GM21619 (cell line): ENCODE data around the gene CELA2A.
"Not testable (repeated sequence)": the region's sequence is repeated elsewhere in the genome, so short reads cannot be mapped to it uniquely, and the experiment has no call there.

Experiments
- ATAC-seq: cut with Tn5 transposase; IDR thresholded peaks from one replicate; pipeline ENCODE4 v1.9.1; 2021; ENCODE audit not compliant: unreplicated experiment

Gene CELA2A

GRCh38 chr1:15466955-15467625, 10.6 kb downstream of the CELA2A start:
- not testable (repeated sequence) for ATAC-seq

GRCh38 chr1:15468145-15468544, 11.6 kb downstream of the CELA2A start:
- no peak for ATAC-seq

- ATAC-seq, result no peak
Measured at GRCh38 chr1:15469361-15469760, 12.8 kb downstream of the CELA2A start.

- not testable (repeated sequence) for ATAC-seq
Measured at GRCh38 chr1:15469821-15470448, 13.4 kb downstream of the CELA2A start.

- ATAC-seq, result not testable (repeated sequence)
Measured at GRCh38 chr1:15471067-15471466, 14.5 kb downstream of the CELA2A start.

- ATAC-seq, result not testable (repeated sequence)
Measured at GRCh38 chr1:15471723-15472122, 15.2 kb downstream of the CELA2A start.

- ATAC-seq, result no peak
Measured at GRCh38 chr1:15472587-15472986, 16.1 kb downstream of the CELA2A start.

- ATAC-seq, result no peak
Measured at GRCh38 chr1:15475752-15476314, 19.3 kb downstream of the CELA2A start, which contains the start of gene CELA2B. Gene CELA2B, plus strand, starts transcription at chr1:15476104. Its CDS starts 22 bp downstream, at chr1:15476126.

GRCh38 chr1:15476927-15477326, 20.4 kb downstream of the CELA2A start:
- ATAC-seq, result no peak

- ATAC-seq, result no peak
Measured at GRCh38 chr1:15477646-15478212, 21.2 kb downstream of the CELA2A start.

GRCh38 chr1:15479654-15480347, 23.3 kb downstream of the CELA2A start:
- ATAC-seq, result no peak

GRCh38 chr1:15482455-15482854, 25.9 kb downstream of the CELA2A start:
- not testable (repeated sequence) for ATAC-seq

- not testable (repeated sequence) for ATAC-seq
Measured at GRCh38 chr1:15482983-15483543, 26.5 kb downstream of the CELA2A start.

GRCh38 chr1:15483971-15484370, 27.4 kb downstream of the CELA2A start:
- ATAC-seq, result no peak

- not testable (repeated sequence) for ATAC-seq
Measured at GRCh38 chr1:15484443-15484842, 27.9 kb downstream of the CELA2A start.

GRCh38 chr1:15485636-15486035, 29.1 kb downstream of the CELA2A start:
- ATAC-seq, result no peak

GRCh38 chr1:15486844-15487610, 30.5 kb downstream of the CELA2A start:
- ATAC-seq, result not testable (repeated sequence)

- no peak for ATAC-seq
Measured at GRCh38 chr1:15488371-15488770, 31.8 kb downstream of the CELA2A start.

GRCh38 chr1:15489052-15489736, 32.7 kb downstream of the CELA2A start:
- no peak for ATAC-seq

GRCh38 chr1:15491010-15491409, 34.5 kb downstream of the CELA2A start:
- ATAC-seq, result not testable (repeated sequence)
